ENCODE results near the gene RAI14.

DNA sequence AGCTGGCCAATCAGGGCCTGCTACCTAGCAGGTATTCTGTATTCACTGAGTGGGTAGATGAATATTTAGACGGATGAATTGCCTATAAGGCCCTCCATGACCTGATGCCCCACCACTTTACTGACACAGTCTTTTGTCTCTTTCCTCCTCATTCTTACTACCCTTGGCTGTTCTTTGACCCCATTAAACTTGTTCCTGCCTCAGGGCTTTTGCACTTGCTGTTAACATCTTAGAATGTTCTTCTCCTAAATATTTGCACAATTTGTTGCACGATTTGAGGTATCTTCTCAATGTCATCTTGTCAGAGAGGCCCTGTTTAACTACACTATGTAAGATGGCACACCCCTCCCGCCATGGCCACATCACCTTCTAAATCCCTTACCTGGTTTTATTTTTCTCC is 179.5 kb downstream of the RAI14 start:
- TF ChIP-seq ZNF274 (IDR thresholded peaks at IDR 0.05; ENCODE audit: low read depth, low read length) (no peak), SUZ12 (IDR thresholded peaks at IDR 0.05; ENCODE audit: extremely low read depth, insufficient read depth, insufficient read length) (no peak), YY1 (IDR thresholded peaks at IDR 0.05; ENCODE audit: insufficient read depth, insufficient read length) (no peak)
